GM23338 (cell line): ENCODE results near the gene SULF2. TPM values are rescaled to one million over a fixed set of nuclear protein-coding genes. Genes with fewer than 3 reads are reported as not detected.

Source experiments
- ATAC-seq: fragments of 200-7000 bp; cut with Tn5 transposase; 3 replicates; pipeline ENCODE4 v1.9.1; 2020
- DNase-seq: peaks from one replicate; pipeline ENCODE4 v3.0.0-alpha.2; 2015; ENCODE audit warnings: low spot score
- H2AFZ ChIP-seq: fragments of 200-600 bp; sonication (generic); 2 replicates; pipeline ENCODE4 v1.8.0; 2016; ENCODE audit warnings: antibody characterized with exemption, mild to moderate bottlenecking, moderate library complexity
- H3F3A ChIP-seq: fragments of 200-600 bp; sonication (generic); replicated peaks from 2 replicates; pipeline ENCODE4 v1.8.0; 2017; ENCODE audit warnings: antibody characterized with exemption, mixed run types, low read depth
- H3K27ac ChIP-seq: fragments of 200-600 bp; sonication (generic); 2 replicates; pipeline ENCODE4 v1.6.1; 2016; ENCODE audit warnings: low read depth
- H3K27me3 ChIP-seq: fragments of 200-600 bp; sonication (generic); 2 replicates; pipeline ENCODE4 v1.8.0; 2016; ENCODE audit warnings: mild to moderate bottlenecking, mixed run types, moderate library complexity; ENCODE audit not compliant: insufficient read depth
- H3K36me3 ChIP-seq: fragments of 200-600 bp; sonication (generic); 2 replicates; pipeline ENCODE4 v1.8.0; 2016; ENCODE audit warnings: mild to moderate bottlenecking; ENCODE audit not compliant: insufficient read depth
- H3K4me1 ChIP-seq: fragments of 200-600 bp; sonication (generic); 2 replicates; pipeline ENCODE4 v1.8.0; 2016; ENCODE audit warnings: mild to moderate bottlenecking, moderate library complexity; ENCODE audit not compliant: insufficient read depth
- H3K4me2 ChIP-seq: fragments of 200-600 bp; sonication (generic); 2 replicates; pipeline ENCODE4 v1.7.1; 2017; ENCODE audit warnings: mixed run types
- H3K4me3 ChIP-seq: fragments of 200-600 bp; sonication (generic); 2 replicates; pipeline ENCODE4 v1.6.1; 2016; ENCODE audit warnings: mixed run types
- H3K79me2 ChIP-seq: fragments of 200-600 bp; sonication (generic); replicated peaks from 2 replicates; pipeline ENCODE4 v1.8.0; 2017; ENCODE audit warnings: mild to moderate bottlenecking; ENCODE audit not compliant: insufficient read depth
- H3K9me2 ChIP-seq: fragments of 200-600 bp; sonication (generic); 2 replicates; pipeline ENCODE4 v1.8.0; 2017; ENCODE audit not compliant: insufficient read depth
- H4K20me1 ChIP-seq: fragments of 200-600 bp; sonication (generic); replicated peaks from 2 replicates; pipeline ENCODE4 v1.8.0; 2017; ENCODE audit warnings: mild to moderate bottlenecking; ENCODE audit not compliant: insufficient read depth
- H3K27ac Mint-ChIP-seq: 2 replicates; pipeline ENCODE4 v1.8.0; 2020; ENCODE audit warnings: inconsistent platforms, mild to moderate bottlenecking, moderate library complexity, mixed read lengths
- H3K27me3 Mint-ChIP-seq: 3 replicates; pipeline ENCODE4 v1.8.0; 2022; ENCODE audit warnings: low read depth, mild to moderate bottlenecking, moderate library complexity, mixed read lengths, inconsistent platforms; ENCODE audit not compliant: insufficient read depth, poor library complexity
- H3K36me3 Mint-ChIP-seq: 3 replicates; pipeline ENCODE4 v1.8.0; 2021; ENCODE audit warnings: low read depth, mild to moderate bottlenecking, inconsistent platforms, moderate library complexity, mixed read lengths
- H3K4me1 Mint-ChIP-seq: 3 replicates; pipeline ENCODE4 v1.8.0; 2020; ENCODE audit warnings: mild to moderate bottlenecking, inconsistent platforms, mixed read lengths
- H3K4me3 Mint-ChIP-seq: 3 replicates; pipeline ENCODE4 v1.8.0; 2021; ENCODE audit warnings: moderate library complexity, mild to moderate bottlenecking, inconsistent platforms, mixed read lengths
- H3K9me3 Mint-ChIP-seq: 3 replicates; pipeline ENCODE4 v1.8.0; 2020; ENCODE audit warnings: moderate library complexity, mild to moderate bottlenecking, inconsistent platforms, mixed read lengths
- CREB1 ChIP-seq: fragments of 250-450 bp; sonication (Bioruptor Pico); IDR thresholded peaks from 2 replicates; pipeline ENCODE4 v1.5.0; 2020; ENCODE audit warnings: low read depth, mild to moderate bottlenecking, moderate library complexity
- EZH2 ChIP-seq: fragments of 200-600 bp; sonication (generic); IDR thresholded peaks from one replicate; pipeline ENCODE4 v1.8.0; 2017; ENCODE audit warnings: antibody characterized with exemption, mild to moderate bottlenecking, low read depth; ENCODE audit not compliant: unreplicated experiment
- EZH2phosphoT487 ChIP-seq: fragments of 200-600 bp; sonication (generic); IDR thresholded peaks from one replicate; pipeline ENCODE4 v1.8.1; 2018; ENCODE audit warnings: antibody characterized with exemption; ENCODE audit not compliant: unreplicated experiment
- JUNB ChIP-seq: IDR thresholded peaks from one replicate; pipeline ENCODE4 v1.6.1; 2016; ENCODE audit warnings: antibody characterized with exemption; ENCODE audit not compliant: unreplicated experiment
- NANOG ChIP-seq: IDR thresholded peaks from 2 replicates; pipeline ENCODE4 v1.6.1; 2016; ENCODE audit warnings: antibody characterized with exemption, borderline replicate concordance
- POLR2AphosphoS5 ChIP-seq: IDR thresholded peaks from 2 replicates; pipeline ENCODE4 v1.6.1; 2016; ENCODE audit warnings: antibody characterized with exemption, low read depth
- REST ChIP-seq: IDR thresholded peaks from one replicate; pipeline ENCODE4 v1.6.1; 2018; ENCODE audit warnings: antibody characterized with exemption; ENCODE audit not compliant: unreplicated experiment
- ZNF114 ChIP-seq: fragments of 250-450 bp; sonication (Bioruptor Pico); IDR thresholded peaks from 2 replicates; pipeline ENCODE4 v1.5.0; 2020; ENCODE audit warnings: mild to moderate bottlenecking, moderate library complexity
- ZNF331 ChIP-seq: fragments of 250-450 bp; sonication (Bioruptor Pico); IDR thresholded peaks from 2 replicates; pipeline ENCODE4 v1.5.0; 2020; ENCODE audit warnings: low read depth, mild to moderate bottlenecking, moderate library complexity
- ZNF462 ChIP-seq: fragments of 250-450 bp; sonication (Bioruptor Pico); IDR thresholded peaks from 2 replicates; pipeline ENCODE4 v1.5.0; 2020; ENCODE audit warnings: mild to moderate bottlenecking, moderate library complexity
- polyA plus RNA-seq: library from polyadenylated mRNA; unstranded; fragments of >200 nt; fragmentation: Nextera tagmentation; extraction: Ambion mirVana; gene quantifications from 2 replicates; pipeline ENCODE4 v1.2.1, GENCODE V29; 2016
- total RNA-seq: library from RNA; depleted of rRNA; stranded (reverse); fragments of >200 nt; shearing (Covaris generic); gene quantifications from 2 replicates; pipeline ENCODE4 v1.2.3, GENCODE V29; 2014
- TF ChIP-seq, protein P1 (sequence below), 2 experiments: fragments of 200-600 bp in 1 of 2; sonication (generic) in 1 of 2; conservative IDR thresholded peaks; 2 replicates each; pipeline versions ENCODE4 v1.5.1 to v1.6.1; 2016 to 2017; ENCODE audit warnings: antibody characterized with exemption in 2 of 2, low read depth in 2 of 2, mild to moderate bottlenecking in 2 of 2, moderate library complexity in 1 of 2
- TF ChIP-seq, protein P2 (sequence below): IDR thresholded peaks from 2 replicates; pipeline ENCODE4 v1.6.1; 2016; ENCODE audit warnings: antibody characterized with exemption

The SULF2 gene
- total and polyA plus RNA-seq, 2 experiments from 2014 or later = 9.5 to 20.7 TPM

- Histone ChIP-seq H3K27me3 (no peaks in the 10 kb centered on the region), H3K36me3 (no peaks in the 10 kb centered on the region), H2AFZ (no peak overlapping the region), H3F3A (no peaks in the 10 kb centered on the region), H3K27ac (no peak overlapping the region), H3K4me3 (no peak overlapping the region), H3K9me2 (no peaks in the 10 kb centered on the region), H3K4me1 (no peaks in the 10 kb centered on the region), H4K20me1 (no peaks in the 10 kb centered on the region), H3K4me2 (no peak overlapping the region), H3K79me2 (no peaks in the 10 kb centered on the region)
- Mint-ChIP-seq H3K36me3 (no peaks in the 10 kb centered on the region; the same call in 2 of the 3 replicates), H3K4me3 (no peak overlapping the region), H3K27me3 (no peaks in the 10 kb centered on the region), H3K27ac (no peak overlapping the region), H3K9me3 (no peaks in the 10 kb centered on the region; the same call in 2 of the 3 replicates), H3K4me1 (peaks cover 8% of the 10 kb centered on the region)
- TF ChIP-seq, protein P1, sequence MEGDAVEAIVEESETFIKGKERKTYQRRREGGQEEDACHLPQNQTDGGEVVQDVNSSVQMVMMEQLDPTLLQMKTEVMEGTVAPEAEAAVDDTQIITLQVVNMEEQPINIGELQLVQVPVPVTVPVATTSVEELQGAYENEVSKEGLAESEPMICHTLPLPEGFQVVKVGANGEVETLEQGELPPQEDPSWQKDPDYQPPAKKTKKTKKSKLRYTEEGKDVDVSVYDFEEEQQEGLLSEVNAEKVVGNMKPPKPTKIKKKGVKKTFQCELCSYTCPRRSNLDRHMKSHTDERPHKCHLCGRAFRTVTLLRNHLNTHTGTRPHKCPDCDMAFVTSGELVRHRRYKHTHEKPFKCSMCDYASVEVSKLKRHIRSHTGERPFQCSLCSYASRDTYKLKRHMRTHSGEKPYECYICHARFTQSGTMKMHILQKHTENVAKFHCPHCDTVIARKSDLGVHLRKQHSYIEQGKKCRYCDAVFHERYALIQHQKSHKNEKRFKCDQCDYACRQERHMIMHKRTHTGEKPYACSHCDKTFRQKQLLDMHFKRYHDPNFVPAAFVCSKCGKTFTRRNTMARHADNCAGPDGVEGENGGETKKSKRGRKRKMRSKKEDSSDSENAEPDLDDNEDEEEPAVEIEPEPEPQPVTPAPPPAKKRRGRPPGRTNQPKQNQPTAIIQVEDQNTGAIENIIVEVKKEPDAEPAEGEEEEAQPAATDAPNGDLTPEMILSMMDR (conservative IDR thresholded peaks at IDR 0.05; ENCODE audit: low read depth in 2 of 2) = no peak
- TF ChIP-seq POLR2AphosphoS5 (no peak), ZNF462 (CRISPR knock-in tag) (no peak), REST (no peak), EZH2phosphoT487 (no peak), CREB1 (CRISPR knock-in tag) (no peak), NANOG (no peak), JUNB (no peak), ZNF331 (CRISPR knock-in tag) (no peak), EZH2 (no peak), ZNF114 (no peak)
- TF ChIP-seq, protein P2, sequence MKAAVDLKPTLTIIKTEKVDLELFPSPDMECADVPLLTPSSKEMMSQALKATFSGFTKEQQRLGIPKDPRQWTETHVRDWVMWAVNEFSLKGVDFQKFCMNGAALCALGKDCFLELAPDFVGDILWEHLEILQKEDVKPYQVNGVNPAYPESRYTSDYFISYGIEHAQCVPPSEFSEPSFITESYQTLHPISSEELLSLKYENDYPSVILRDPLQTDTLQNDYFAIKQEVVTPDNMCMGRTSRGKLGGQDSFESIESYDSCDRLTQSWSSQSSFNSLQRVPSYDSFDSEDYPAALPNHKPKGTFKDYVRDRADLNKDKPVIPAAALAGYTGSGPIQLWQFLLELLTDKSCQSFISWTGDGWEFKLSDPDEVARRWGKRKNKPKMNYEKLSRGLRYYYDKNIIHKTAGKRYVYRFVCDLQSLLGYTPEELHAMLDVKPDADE = no peak
- no peak for DNase-seq
- no peak for ATAC-seq
Measured at GRCh38 chr20:47818466-47818865, 33.2 kb upstream of the SULF2 start.
